ENCODE measurements around the gene GNAS. TPM values are rescaled to one million over a fixed set of nuclear protein-coding genes. Genes with fewer than 3 reads are reported as not detected.

The GNAS gene
- polyA plus RNA-seq, 1 donor (not counting 4 experiments of a cell fraction or from before 2014, with no cell fraction given): 560 TPM

- Histone ChIP-seq H3K36me3 (ENCODE audit: control insufficient read depth in 2 of 2, extremely low read depth in 1 of 2, insufficient read depth in 2 of 2, low read length in 2 of 2) (no peaks in the 10 kb centered on the region), H3K4me2 (ENCODE audit: control insufficient read depth, extremely low read depth, insufficient read depth, low read depth, low read length) (no peak overlapping the region), H2AFZ (ENCODE audit: control insufficient read depth, low read length) (no peak overlapping the region), H3K9me3 (ENCODE audit: control insufficient read depth, low read depth, low read length) (no peaks in the 10 kb centered on the region), H3K9ac (ENCODE audit: control insufficient read depth, extremely low read depth, insufficient read depth, low read length) (no peak overlapping the region), H3K4me3 (ENCODE audit: control insufficient read depth in 2 of 3, extremely low read depth in 1 of 3, insufficient read depth in 2 of 3, low read depth in 1 of 3, low read length in 3 of 3) (no peak overlapping the region), H3K79me2 (ENCODE audit: control insufficient read depth, insufficient read depth, low read length) (no peaks in the 10 kb centered on the region), H3K9me1 (ENCODE audit: control insufficient read depth, extremely low read depth, insufficient read depth, low read length) (no peaks in the 10 kb centered on the region), H3K27me3 (ENCODE audit: control insufficient read depth, extremely low read depth, insufficient read depth, low read length) (peaks cover 43% of the 10 kb centered on the region), H3K27ac (ENCODE audit: control insufficient read depth, insufficient read depth, low read length) (no peak overlapping the region), H3K4me1 (ENCODE audit: control insufficient read depth, extremely low read depth, insufficient read depth, low read length) (no peaks in the 10 kb centered on the region), H4K20me1 (ENCODE audit: control insufficient read depth, extremely low read depth, insufficient read depth, low read length) (no peaks in the 10 kb centered on the region)
- no peak for DNase-seq (ENCODE audit: low read depth, low spot score)
- TF ChIP-seq CTCF (optimal IDR thresholded peaks at IDR 0.05 in 1 of 3, IDR thresholded peaks at IDR 0.05 in 1 of 3, conservative IDR thresholded peaks at IDR 0.05 in 1 of 3; ENCODE audit: extremely low read depth in 1 of 3, insufficient read depth in 2 of 3, low read length in 3 of 3): no peak
- TF ChIP-seq EZH2 (IDR thresholded peaks at IDR 0.05; ENCODE audit: low read length): no peak
- dilution Hi-C loops (cut with MboI; ENCODE audit: extremely low pct_ligation_motif_present, low sequenced_read_pairs): no loop called here
- no peak for FAIRE-seq
These were observed 14.3 kb upstream of the GNAS start for GRCh38 chr20:58838174-58838573.

- no peak overlapping the region for H3K4me3 ChIP-seq (ENCODE audit: control insufficient read depth in 2 of 3, extremely low read depth in 1 of 3, insufficient read depth in 2 of 3, low read depth in 1 of 3, low read length in 3 of 3)
- dilution Hi-C loops (cut with MboI; ENCODE audit: extremely low pct_ligation_motif_present, low sequenced_read_pairs): no loop called here
These were observed 13.0 kb upstream of the GNAS start for GRCh38 chr20:58839474-58839874.

More at GRCh38 chr20:58839474-58839874, 13.0 kb upstream of the GNAS start:
- H3K9me3 ChIP-seq (ENCODE audit: control insufficient read depth, low read depth, low read length): no peaks in the 10 kb centered on the region
- H3K27ac ChIP-seq (ENCODE audit: control insufficient read depth, insufficient read depth, low read length): no peak overlapping the region
- no peak overlapping the region for H3K9ac ChIP-seq (ENCODE audit: control insufficient read depth, extremely low read depth, insufficient read depth, low read length)
- H3K4me2 ChIP-seq (ENCODE audit: control insufficient read depth, extremely low read depth, insufficient read depth, low read depth, low read length): no peak overlapping the region
- H2AFZ ChIP-seq (ENCODE audit: control insufficient read depth, low read length): no peak overlapping the region
- H3K36me3 ChIP-seq (ENCODE audit: control insufficient read depth in 2 of 2, extremely low read depth in 1 of 2, insufficient read depth in 2 of 2, low read length in 2 of 2): no peaks in the 10 kb centered on the region
- H4K20me1 ChIP-seq (ENCODE audit: control insufficient read depth, extremely low read depth, insufficient read depth, low read length): no peaks in the 10 kb centered on the region
- H3K4me1 ChIP-seq (ENCODE audit: control insufficient read depth, extremely low read depth, insufficient read depth, low read length): no peaks in the 10 kb centered on the region
- DNase-seq (ENCODE audit: low read depth, low spot score) (no peak), FAIRE-seq (no peak)
- no peaks in the 10 kb centered on the region for H3K79me2 ChIP-seq (ENCODE audit: control insufficient read depth, insufficient read depth, low read length)
- no peaks in the 10 kb centered on the region for H3K9me1 ChIP-seq (ENCODE audit: control insufficient read depth, extremely low read depth, insufficient read depth, low read length)
- peaks cover 43% of the 10 kb centered on the region for H3K27me3 ChIP-seq (ENCODE audit: control insufficient read depth, extremely low read depth, insufficient read depth, low read length)
- TF ChIP-seq CTCF (optimal IDR thresholded peaks at IDR 0.05 in 1 of 3, IDR thresholded peaks at IDR 0.05 in 1 of 3, conservative IDR thresholded peaks at IDR 0.05 in 1 of 3; ENCODE audit: extremely low read depth in 1 of 3, insufficient read depth in 2 of 3, low read length in 3 of 3) (peak in 2 of 3 experiments; percentile 52 to 58), EZH2 (IDR thresholded peaks at IDR 0.05; ENCODE audit: low read length) (no peak)

All from keratinocyte (primary cell).